GM12875 (cell line): ENCODE measurements around the gene CDH4.
"Not testable (repeated sequence)": the region's sequence is repeated elsewhere in the genome, so short reads cannot be mapped to it uniquely, and the experiment has no call there.

ENCODE experiments used
- H3K4me3 ChIP-seq: one replicate; pipeline ENCODE4 v1.5.1; 2011; ENCODE audit warnings: low read depth, low read length, control low read depth
- CTCF ChIP-seq: IDR thresholded peaks from 2 replicates; pipeline ENCODE4 v1.5.1; 2011; ENCODE audit warnings: low read depth, mild to moderate bottlenecking, control low read depth, inconsistent platforms, low read length, moderate library complexity, borderline replicate concordance; ENCODE audit not compliant: insufficient read depth

Gene CDH4

GRCh38 chr20:61852268-61853072 lies 600.4 kb downstream of the CDH4 start:
- TF ChIP-seq CTCF, result no peak
- H3K4me3 ChIP-seq, result no peak overlapping the region

GRCh38 chr20:61853073-61854005 lies 601.3 kb downstream of the CDH4 start:
- H3K4me3 ChIP-seq, result no peak overlapping the region
- no peak for TF ChIP-seq CTCF

GRCh38 chr20:61854538-61854937 lies 602.5 kb downstream of the CDH4 start:
- H3K4me3 ChIP-seq, result not testable (repeated sequence)

- no peak for TF ChIP-seq CTCF
- H3K4me3 ChIP-seq, result no peak overlapping the region
These were observed 603.2 kb downstream of the CDH4 start for GRCh38 chr20:61855286-61855685.

- TF ChIP-seq CTCF, result no peak
- H3K4me3 ChIP-seq, result no peak overlapping the region
These were observed 604.8 kb downstream of the CDH4 start for GRCh38 chr20:61856626-61857413.

GRCh38 chr20:61857414-61857775 lies 605.3 kb downstream of the CDH4 start:
- no peak for TF ChIP-seq CTCF

GRCh38 chr20:61857884-61858283 lies 605.8 kb downstream of the CDH4 start:
- TF ChIP-seq CTCF, result no peak
- no peak overlapping the region for H3K4me3 ChIP-seq

More at GRCh38 chr20:61857414-61857775, 605.3 kb downstream of the CDH4 start:
- H3K4me3 ChIP-seq, result no peak overlapping the region
